SH-SY5Y (cell line): ENCODE results near the gene AFF4.

Experiments
- GATA2 ChIP-seq: IDR thresholded peaks from 2 replicates; pipeline ENCODE4 v1.6.1; 2011; ENCODE audit warnings: mild to moderate bottlenecking, low read depth, low read length
- GATA3 ChIP-seq: IDR thresholded peaks from 2 replicates; pipeline ENCODE4 v1.6.1; 2011; ENCODE audit warnings: low read depth, mild to moderate bottlenecking, low read length, moderate library complexity

- TF ChIP-seq GATA2 (no peak), GATA3 (no peak)
Measured at GRCh38 chr5:132859889-132860437, 103.5 kb downstream of the AFF4 start.
